H1 (cell line): Measurements from ENCODE around the gene CRYBA4. TPM values are rescaled to one million over a fixed set of nuclear protein-coding genes. Genes with fewer than 3 reads are reported as not detected.

Experiments
- GABPA ChIP-seq: IDR thresholded peaks from 2 replicates; pipeline ENCODE4 v1.6.1; 2011; ENCODE audit warnings: mild to moderate bottlenecking, low read length, moderate library complexity, borderline replicate concordance; ENCODE audit not compliant: insufficient read depth
- JUN ChIP-seq: IDR thresholded peaks from 2 replicates; pipeline ENCODE4 v1.6.1; 2011; ENCODE audit warnings: low read depth, mild to moderate bottlenecking, improper control_type of control experiment, low read length
- MAFK ChIP-seq: IDR thresholded peaks from 2 replicates; pipeline ENCODE4 v1.6.1; 2012; ENCODE audit warnings: low read depth, mild to moderate bottlenecking, improper control_type of control experiment, low read length
- polyA plus RNA-seq, 7 experiments: library from polyadenylated mRNA; depleted of rRNA in 3 of 7; stranded (reverse) in 5 of 7; unstranded in 2 of 7; fragments of >200 nt in 5 of 7; fragments of 200-250 nt in 2 of 7; gene quantifications; 1 replicate in 5 of 7; 2 replicates in 1 of 7; 4 replicates in 1 of 7; pipeline versions ENCODE4 v1.2.1 to v1.2.3, GENCODE V29; 2011 to 2013; ENCODE audit warnings: missing spikeins in 2 of 7, mixed read lengths in 2 of 7
- total RNA-seq: library from RNA; stranded (reverse); fragmentation: NEBNext Ultra II Directional; extraction: Animal tissue kit (Norgen Biotek cat#: 25700); gene quantifications from 2 replicates; pipeline ENCODE4 v1.2.1, GENCODE V29; 2021

Gene CRYBA4
- total and polyA plus RNA-seq, 2 of the 8 experiments (the other 6 are each of a cell fraction or from before 2014, with no cell fraction given): 0.67 to 3.1 TPM

GRCh38 chr22:26579331-26579886, 42.4 kb upstream of the CRYBA4 start (continued):
- TF ChIP-seq JUN (no peak), MAFK (no peak), GABPA (no peak)
